NCI-H146 treated with DMSO at 0.1 percent for 48 hours (cell line): ENCODE measurements around the gene FER.
"Not testable (repeated sequence)": the region's sequence is repeated elsewhere in the genome, so short reads cannot be mapped to it uniquely, and the experiment has no call there.

Experiments used
- DNase-seq: peaks from one replicate; lab custom pipeline; 2025; ENCODE audit not compliant: unreplicated experiment; lab: John Stamatoyannopoulos, UW

Gene FER

DNA sequence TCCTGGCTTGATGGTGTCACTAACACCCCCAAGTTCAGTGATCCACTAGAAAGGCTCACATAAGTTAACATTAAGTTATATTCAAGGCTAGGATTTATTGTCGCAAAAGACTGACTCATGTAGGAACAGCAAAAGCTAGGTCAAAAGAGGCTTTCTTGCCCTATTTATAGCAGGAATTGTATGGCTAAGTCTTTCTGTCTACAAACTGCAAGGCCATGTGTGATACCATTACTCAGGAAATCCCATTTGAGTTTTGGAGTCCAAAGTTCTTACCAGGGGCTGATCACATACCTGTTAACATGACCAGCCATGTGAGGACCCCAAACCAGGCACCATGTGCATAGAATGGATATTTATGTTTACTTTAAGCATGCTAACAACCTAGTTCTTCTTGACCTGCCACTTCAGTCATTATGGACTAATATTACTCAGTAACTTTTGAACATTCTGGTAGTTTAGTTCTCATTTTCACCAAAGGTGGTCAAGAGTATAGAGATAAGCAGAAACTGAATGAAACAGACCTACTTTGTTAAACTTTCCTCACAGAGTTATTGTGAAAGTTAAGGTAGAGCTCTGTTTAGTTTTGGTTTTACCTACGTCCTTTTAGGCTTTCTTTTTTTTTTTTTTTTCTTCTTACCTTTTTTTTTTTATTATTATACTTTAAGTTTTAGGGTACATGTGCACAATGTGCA lies 281.1 kb downstream of the FER start:
- DNase-seq: no peak

DNA sequence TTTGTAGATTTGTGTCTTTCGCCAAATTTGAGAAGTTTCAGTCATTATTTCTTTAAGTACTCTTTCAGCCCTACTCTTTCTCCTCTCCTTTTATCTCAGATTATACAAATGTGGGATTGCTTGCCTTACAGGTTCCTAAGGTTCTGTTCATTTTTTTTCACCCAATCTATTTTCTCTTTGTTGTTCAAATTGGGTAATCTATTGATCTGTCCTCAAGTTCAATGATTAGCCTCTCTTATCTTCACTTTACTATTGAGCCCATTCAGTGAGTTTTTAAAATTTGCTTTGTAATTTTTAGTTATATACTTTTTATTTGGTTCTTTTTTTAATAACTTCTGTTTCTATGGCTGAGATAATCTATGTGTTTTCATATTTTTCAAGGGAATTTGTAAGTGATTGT lies 282.1 kb downstream of the FER start:
- DNase-seq: no peak

DNA sequence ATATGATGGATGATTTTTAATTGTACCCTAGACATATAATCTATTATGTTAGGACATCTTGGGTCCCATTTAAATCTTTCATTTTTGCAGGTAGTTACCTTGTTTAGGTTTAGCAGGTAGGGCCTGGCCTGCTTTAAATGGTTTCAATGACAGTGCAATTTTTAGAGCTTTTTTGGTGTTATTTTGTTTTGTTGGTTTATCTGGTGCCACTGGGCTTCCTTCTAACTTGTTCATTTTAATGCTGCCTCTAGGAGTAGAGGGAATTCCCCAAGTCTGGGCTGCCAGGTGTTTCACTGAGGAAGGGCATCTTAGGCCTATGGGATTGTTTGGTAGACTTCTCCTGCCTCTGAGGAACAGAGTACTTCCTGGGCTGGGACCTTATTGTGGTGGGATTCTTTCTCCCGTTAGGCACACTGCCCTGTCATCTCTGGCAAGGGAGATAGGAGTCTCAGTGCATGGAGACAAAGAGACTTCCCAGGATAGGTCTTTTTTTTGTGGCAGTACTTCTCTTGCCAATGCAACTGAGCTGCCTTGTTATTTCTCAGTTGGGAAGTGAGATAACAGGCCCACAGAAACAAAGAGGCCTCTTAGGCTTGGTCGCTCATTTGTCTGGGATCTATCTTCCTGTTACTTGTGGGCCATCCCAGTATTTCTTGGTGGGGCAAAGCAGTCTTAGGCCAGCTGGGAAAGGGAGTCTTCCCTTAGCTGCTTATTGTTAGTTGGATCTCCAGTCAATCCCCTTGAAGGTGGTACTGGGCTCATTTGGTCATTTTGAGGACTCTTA lies 282.9 kb downstream of the FER start:
- DNase-seq: no peak

DNA sequence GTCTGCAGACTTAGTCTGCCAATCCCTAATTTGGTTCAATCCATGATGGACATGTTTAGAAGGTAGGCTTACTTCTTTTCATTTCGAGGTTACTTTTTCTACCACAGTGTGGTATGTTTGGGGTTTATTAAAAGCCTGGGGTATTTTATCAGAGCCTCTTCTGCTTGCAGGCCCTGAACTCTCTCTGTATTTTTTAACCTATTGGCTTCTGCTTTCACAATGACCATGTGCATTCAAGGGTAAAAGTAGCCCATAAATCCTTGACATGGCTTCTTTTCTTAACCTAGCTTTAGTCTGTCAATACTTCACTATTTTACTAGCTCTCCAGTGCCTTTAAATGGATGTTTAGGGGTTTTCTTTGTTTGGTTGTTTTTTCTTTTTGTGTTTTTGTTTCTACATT lies 286.6 kb downstream of the FER start:
- no peak for DNase-seq

DNA sequence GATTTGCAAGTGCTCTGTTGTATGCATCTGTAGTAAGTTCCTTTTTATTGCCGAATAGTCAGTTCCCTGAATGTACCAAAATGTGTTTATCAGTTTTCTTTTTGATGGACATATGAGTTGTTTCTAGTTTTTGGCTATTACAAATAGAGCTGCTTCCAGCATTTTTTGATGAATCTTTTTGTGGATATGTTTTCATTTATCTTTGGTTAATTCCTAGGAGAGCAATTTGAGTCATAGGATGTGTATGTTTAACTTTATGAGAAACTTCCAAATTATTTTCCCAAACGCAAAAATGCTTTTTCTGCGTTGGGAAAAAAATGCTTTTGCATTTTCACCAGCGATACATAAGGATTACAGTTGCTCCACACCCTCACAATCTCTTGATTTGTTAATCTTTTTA lies 287.7 kb downstream of the FER start:
- DNase-seq: no peak

DNA sequence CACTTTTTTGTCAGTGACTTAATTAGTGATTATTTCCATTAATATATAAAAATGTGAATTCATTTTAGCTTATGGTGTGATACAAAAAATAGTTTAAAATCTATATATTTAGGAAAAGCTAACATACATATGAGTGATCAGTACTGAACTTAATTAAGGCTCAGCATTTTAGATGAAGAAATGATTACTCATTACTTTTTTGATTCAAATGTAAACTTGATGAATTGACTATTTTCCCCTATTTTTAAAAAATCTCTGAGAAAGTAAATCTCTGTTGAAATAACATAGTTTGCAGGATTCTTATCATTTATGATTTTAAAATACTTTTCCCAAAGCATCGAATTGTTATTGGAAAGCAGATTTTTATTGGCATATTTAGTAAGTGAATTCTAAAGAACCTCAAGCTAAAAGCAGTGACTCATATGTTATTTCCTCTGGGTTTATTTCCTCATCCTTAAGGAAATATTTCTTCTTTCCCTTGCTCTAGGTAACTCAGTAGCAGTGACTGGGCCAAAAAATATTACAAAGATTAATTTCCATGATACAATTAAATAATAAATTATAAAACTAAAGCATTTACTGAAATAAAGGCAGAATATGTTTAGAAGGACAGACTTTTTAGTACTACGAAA lies 290.6 kb downstream of the FER start:
- DNase-seq: no peak

DNA sequence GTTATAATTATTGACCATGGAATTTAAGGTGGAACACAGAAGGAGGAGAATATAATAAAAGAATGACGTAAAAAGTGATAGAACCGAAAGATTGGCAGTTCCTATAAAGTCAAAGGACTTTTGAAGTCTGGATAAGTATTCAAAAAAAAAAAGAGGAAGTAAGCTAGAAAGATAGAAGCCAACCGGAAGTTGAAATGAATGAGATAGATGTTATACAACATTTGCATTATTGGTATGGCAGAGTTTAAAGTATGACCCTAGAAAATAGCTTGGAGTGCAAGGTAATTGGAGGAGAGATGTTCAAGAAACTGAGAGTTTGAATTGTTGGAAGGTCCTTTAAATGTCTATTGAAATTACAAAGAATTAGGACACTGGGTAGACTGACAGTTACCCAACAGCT lies 293.6 kb downstream of the FER start:
- DNase-seq: no peak

DNA sequence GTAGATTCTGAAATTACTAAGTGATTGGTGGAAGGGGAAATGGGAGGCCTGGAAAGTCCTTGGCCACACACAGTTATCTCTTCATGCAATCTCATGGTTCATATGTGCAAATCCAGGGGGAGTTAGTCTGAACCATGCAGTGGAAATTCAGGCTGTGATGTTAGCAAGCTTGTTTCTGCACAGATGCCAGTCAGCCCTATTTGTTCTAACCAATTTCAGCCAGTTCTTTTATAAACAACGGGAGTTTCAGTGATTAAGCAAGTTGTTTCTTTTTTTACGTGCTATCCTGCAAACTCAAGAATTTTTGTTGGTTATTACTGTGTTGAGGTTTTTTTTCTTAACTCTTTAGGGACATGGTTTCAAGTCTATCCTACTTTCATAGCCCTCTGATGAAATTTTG lies 298.0 kb downstream of the FER start:
- no peak for DNase-seq

DNA sequence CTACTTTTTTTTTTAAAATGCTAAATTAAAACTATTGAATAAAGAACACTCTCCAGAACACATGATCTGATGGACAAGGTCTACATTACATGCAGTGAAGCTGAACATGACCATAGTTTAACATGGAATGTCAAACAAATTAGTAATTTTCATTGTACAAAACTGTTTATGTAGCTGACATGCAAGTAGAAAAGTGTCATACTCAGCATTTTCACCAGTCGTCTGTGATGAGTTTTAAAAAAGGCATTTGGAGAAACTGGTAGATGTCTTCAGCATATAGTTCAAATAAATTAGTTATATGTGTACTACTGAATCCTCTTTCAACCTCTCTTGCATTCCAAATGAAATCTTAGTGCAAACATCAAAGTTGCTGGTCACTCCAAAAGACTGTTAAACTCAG lies 301.9 kb downstream of the FER start:
- no peak for DNase-seq

DNA sequence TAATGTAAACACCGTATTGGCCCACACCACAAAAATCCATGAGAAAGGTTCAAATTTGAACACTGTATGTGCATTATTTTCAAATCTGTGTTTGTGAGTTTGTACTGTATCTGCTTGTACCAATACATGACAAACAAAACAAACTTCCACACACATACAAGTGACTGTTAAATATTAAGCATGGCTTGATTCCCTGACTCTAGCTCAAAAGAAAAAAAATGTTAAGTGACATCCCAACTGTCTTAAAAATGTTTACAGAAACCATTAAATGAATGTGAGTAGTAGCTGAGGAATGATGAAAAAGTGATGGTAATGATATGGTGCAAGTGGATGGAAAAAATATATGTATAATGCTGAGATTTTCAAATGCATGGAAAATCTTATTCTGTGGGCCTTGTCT lies 302.6 kb downstream of the FER start:
- not testable (repeated sequence) for DNase-seq

DNA sequence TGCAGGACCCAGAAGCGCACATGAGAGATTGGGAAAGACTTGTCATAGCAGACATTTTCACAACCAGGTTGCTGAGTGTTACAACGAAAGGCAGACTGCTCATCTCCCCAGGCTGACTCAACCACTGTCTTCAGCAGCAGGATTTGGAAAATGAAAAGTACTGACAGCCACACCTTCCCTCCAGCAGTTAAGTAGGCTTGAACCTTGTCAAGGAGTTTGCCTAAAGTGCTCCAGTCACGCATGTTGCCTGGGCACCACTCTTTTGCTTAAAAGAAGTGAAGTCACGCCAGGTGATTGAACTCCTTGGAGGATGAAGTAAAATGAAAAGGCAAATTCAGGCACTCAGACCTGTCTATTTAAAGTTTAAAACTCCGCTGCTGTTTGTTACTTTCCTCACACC lies 304.5 kb downstream of the FER start:
- DNase-seq: not testable (repeated sequence)

DNA sequence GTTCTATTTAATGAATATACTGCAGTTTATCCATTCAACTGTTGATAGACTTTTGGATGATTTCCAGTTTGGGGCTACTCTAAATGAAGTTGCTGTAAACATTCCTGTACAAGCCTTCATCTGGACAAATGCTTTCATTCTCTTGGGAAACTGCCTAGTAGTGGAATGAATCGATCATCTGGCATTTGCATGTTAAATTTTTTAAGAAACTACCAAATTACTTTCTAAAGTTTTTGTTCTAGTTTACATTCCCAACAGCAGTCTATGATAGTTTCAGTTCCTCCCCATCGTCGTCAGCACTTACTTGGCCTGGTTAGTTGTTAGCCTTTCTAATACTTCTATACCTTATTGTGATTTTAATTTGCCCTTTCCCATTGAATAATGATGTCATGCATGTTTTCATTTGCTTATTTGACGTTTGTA lies 306.3 kb downstream of the FER start:
- DNase-seq: no peak

DNA sequence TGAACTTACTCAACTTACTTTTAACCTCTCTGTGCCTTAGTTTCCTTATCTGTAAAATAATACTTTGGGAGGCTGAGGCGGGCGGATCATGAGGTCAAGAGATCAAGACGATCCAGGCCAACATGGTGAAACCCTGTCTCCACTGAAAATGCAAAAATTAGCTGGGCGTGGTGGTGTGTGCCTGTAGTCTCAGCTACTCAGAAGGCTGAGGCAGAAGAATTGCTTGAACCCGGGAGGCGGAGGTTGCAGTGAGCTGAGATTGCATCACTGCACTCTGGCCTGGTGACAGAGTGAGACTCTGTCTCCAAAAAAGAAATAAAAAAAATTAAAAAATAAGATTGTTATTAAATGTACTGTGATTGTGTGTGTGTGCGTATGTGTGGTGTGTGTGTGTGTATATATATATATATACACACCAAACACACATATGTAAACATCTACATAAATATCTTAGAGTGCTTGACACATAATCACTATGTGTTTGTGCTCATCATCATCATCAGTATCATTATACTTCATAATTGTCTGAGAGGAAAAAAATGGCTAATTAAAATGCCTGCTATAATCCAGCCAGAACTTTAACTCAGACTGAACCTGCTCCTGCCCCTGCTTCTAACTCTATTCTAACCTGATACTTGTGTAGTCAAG lies 312.8 kb downstream of the FER start:
- no peak for DNase-seq

DNA sequence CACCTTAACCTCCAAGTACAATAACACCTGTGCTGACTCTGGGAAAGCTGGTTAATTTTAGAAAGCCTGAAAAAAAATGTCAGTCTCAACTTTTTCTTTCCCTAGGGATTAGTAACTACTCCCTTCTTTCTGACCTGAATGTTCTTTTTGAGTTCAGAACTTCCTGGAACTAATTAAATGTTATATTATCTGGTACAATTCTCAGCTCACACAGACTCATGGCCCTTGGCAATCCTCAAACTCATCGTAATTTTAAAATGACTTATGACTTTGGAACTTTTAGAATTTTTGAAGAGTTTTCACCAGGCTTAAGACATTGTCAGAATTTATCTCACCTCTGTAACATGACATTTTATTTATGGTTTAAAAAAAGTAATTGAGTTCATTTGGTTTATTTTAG lies 315.0 kb downstream of the FER start:
- DNase-seq: no peak

DNA sequence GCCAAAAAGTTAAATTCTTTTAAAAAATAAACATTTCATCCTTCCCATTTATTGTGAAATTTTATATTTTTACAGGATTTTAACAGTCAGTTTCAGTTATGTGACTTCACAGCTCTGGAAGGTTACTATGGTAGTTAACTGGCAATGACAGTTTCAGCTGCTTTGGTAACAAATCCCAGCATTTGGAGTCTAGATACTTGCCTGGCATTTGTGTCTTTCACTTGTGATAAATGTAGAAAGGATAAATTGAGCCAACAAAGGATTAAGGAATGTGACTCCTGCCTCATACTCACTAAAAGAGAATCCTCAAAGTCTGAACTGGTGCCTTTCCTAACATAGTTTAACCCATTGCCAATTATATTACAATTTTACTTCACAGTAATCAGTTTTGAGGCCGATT lies 315.5 kb downstream of the FER start:
- DNase-seq: no peak

DNA sequence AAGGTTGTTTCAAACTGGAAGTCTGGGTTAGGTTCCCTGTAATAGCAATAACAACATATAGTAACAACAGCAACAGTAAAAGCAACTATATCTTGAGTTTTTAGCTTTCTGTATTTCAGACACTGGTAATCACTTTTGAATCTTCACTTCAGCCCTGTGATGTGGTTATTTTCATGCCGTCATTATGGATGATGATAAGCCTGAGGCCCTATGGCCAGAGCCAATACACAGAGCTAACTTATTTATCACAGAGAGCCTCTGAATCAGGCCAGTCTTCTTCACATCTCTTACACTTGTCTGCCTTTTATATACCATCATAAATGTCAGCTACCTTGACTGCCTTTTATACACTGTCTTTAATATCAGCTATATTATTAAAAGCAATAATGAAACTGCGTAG lies 329.0 kb downstream of the FER start:
- DNase-seq: no peak

DNA sequence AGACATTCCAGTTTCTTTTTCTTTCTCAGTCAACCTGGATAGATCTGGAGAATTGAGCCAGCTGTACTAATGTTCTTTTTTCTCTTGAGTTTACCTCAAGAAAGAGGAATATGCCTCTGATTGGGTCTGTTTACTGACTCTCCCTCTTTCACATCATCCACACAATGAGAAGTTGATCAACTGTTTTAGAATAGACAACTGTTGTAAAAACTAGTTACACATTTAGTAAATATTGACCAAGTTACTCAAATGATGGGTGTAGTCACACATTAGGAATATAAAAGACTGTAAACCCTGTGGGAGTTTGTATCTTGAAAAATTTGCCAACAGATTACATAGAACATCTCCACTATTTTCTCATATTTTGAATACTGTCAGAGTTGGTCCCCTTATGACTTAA lies 330.8 kb downstream of the FER start:
- DNase-seq: no peak

DNA sequence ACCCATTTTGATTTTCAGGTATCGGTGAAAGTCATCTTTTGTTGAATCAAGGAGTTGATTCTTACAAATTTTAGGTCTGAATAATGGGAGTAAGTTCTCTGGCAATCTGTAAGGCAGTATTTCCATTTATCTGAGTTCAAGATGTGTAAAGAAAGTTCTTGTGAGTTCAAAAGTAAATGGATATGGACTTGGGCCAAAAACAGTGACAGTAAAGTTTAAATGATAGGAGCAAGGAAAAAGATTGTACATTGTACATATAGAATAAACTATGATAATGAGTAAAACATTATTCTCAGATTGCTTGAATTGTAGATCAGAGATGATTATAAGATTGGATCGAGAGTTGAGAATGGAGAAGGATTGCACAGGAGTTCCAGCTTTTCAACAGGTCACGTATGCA lies 332.8 kb downstream of the FER start:
- DNase-seq: no peak

DNA sequence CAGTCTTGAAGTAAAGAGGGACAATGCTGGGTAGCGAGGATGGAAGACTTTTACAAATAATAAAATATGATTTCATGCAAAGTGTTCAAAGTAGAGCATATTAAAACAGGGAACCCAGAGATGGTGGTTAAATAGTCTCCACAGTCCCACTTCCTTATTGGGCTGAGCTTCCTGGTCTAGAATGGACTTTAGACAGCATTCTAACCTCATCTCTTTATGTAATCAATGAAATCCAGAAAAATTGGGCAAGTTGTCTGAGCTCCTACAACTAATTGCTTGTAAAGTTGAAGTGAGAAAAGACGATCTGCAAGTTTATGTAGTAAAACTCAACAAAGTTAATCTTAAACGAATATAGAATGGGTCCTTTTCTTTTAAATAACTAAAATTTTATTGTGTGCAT lies 333.2 kb downstream of the FER start:
- DNase-seq: no peak

DNA sequence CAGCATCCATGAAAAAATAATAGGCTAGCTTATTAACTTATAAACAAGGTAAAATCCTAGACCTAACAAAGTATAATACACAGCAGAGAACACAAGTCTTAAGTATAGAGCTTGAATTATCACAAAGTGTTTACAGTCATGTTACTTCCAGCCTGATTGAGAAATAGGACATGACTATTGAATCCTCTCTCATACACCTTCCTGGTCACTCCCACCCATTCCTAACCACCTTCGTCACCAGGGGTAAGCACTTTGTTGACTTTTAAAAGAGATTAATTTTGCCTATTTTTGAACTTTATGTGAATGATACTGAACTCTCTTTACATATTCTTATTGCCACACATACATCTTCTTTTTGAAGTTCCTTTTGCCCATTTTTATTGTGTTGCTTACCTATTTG lies 336.2 kb downstream of the FER start:
- DNase-seq: no peak

DNA sequence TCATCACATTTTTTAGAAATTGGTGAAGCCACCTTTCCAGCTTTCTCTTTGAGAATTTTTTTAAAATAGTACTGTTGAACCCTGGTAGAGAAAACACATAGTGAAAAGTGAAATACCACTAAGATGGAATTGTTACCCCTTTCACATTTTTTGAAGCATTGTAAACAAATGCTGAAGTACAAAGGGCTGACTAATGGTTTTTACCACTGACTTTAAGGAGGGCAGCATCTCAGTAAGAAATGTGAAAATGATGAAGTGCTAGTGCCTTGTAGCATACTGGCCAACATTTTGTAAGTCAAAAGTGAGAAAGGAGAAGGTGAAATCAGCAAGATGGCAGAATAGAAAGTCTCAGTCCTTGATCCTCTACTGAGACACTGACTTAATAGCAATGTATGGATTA lies 341.5 kb downstream of the FER start:
- DNase-seq: no peak

DNA sequence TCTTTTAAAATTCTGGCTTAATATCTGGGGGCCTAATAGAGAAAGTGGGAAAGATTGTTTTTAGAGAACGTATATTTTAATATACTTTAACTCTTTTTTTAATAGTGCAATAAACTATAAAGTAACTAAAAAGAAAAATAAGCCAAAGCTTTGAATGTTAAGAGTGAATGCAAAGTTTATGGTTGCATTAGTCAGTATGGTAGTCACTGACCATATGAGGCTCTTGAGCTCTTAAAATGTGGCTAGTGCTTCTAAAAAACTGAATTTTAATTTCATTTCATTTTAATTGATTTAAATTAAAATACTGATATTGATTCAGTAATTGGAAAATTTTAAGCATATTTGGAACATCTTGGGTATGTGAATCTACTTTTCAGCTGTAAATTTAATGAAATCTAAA lies 351.4 kb downstream of the FER start:
- no peak for DNase-seq
